Ascending aorta (tissue), 2 donors: ENCODE data around the gene ATP6V0C. TPM values are rescaled to one million over a fixed set of nuclear protein-coding genes. Genes with fewer than 3 reads are reported as not detected.

Source experiments
- DNase-seq, 2 donors: peaks; one replicate each; pipeline ENCODE4 v3.0.0-alpha.2; 2019; ENCODE audit warnings: low spot score in 2 of 2
- H3K27ac ChIP-seq, 2 donors: fragments of 200-600 bp; sonication (generic); one replicate each; pipeline ENCODE4 v1.5.1; 2016 to 2017; ENCODE audit warnings: mild to moderate bottlenecking in 1 of 2
- H3K27me3 ChIP-seq: fragments of 200-600 bp; sonication (generic); one replicate; pipeline ENCODE4 v1.5.1; 2017
- H3K36me3 ChIP-seq, 2 donors: fragments of 200-600 bp; sonication (generic); one replicate each; pipeline ENCODE4 v1.5.1; 2016
- H3K4me1 ChIP-seq, 2 donors: fragments of 200-600 bp; sonication (generic); one replicate each; pipeline ENCODE4 v1.5.1; 2016 to 2017; ENCODE audit warnings: mild to moderate bottlenecking in 1 of 2
- H3K4me3 ChIP-seq, 2 donors: fragments of 200-600 bp; sonication (generic); one replicate each; pipeline ENCODE4 v1.5.1; 2016 to 2017; ENCODE audit warnings: mild to moderate bottlenecking in 1 of 2
- H3K9me3 ChIP-seq, 2 donors: fragments of 200-600 bp; sonication (generic); one replicate each; pipeline ENCODE4 v1.5.1; 2016
- CTCF ChIP-seq, 3 experiments: fragments of 200-600 bp in 2 of 3; fragments of 450-650 bp in 1 of 3; sonication (generic) in 2 of 3; IDR thresholded peaks; one replicate each; pipeline ENCODE4 v1.5.1; 2016 to 2019; ENCODE audit warnings: antibody characterized with exemption in 3 of 3, mild to moderate bottlenecking in 1 of 3, moderate library complexity in 1 of 3
- intact Hi-C: fragments of 100-400 bp; cut with DNase I; formaldehyde crosslinking; loops from one replicate; pipeline ENCODE4 v1.15.1; 2023
- total RNA-seq: library from RNA; depleted of rRNA; stranded (reverse); fragments of >200 nt; gene quantifications from one replicate; pipeline ENCODE4 v1.1.0, GENCODE V29; 2016

Gene ATP6V0C
- total RNA-seq, 1 donor from 2014 or later: 91.9 TPM

- DNase-seq: peak; percentile 38 to 86
- no peak for TF ChIP-seq CTCF (IDR thresholded peaks at IDR 0.05)
- no peaks in the 10 kb centered on the region for H3K36me3 ChIP-seq
- peak overlapping the region in 1 of 2 donors; percentile 1 for H3K27ac ChIP-seq
- no peaks in the 10 kb centered on the region for H3K9me3 ChIP-seq
- H3K4me1 ChIP-seq: peaks cover 9 to 27% of the 10 kb centered on the region in 2 donors
- peaks cover 12% of the 10 kb centered on the region for H3K27me3 ChIP-seq
- intact Hi-C loops: no loop called here
- peak overlapping the region; percentile 66 to 70 for H3K4me3 ChIP-seq
Observed at GRCh38 chr16:2467528-2468232, 46.1 kb upstream of the ATP6V0C start.

GRCh38 chr16:2468233-2468724 is 45.5 kb upstream of the ATP6V0C start:
- Histone ChIP-seq H3K9me3 (no peaks in the 10 kb centered on the region), H3K36me3 (no peaks in the 10 kb centered on the region), H3K27ac (peak overlapping the region in 1 of 2 donors; percentile 1), H3K27me3 (peaks cover 12% of the 10 kb centered on the region), H3K4me1 (peaks cover 10 to 27% of the 10 kb centered on the region in 2 donors), H3K4me3 (peak overlapping the region; percentile 66 to 70)
- DNase-seq: no peak
- TF ChIP-seq CTCF (IDR thresholded peaks at IDR 0.05): no peak
- intact Hi-C loops: no loop called here

GRCh38 chr16:2468725-2469398 is 44.9 kb upstream of the ATP6V0C start:
- peak overlapping the region; percentile 66 to 70 for H3K4me3 ChIP-seq
- intact Hi-C loops: no loop called here
- peaks cover 12% of the 10 kb centered on the region for H3K27me3 ChIP-seq
- no peaks in the 10 kb centered on the region for H3K9me3 ChIP-seq
- H3K4me1 ChIP-seq: peaks cover 14 to 31% of the 10 kb centered on the region in 2 donors
- no peak overlapping the region for H3K27ac ChIP-seq
- TF ChIP-seq CTCF (IDR thresholded peaks at IDR 0.05): no peak
- H3K36me3 ChIP-seq: no peaks in the 10 kb centered on the region
- DNase-seq: no peak

- Histone ChIP-seq H3K9me3 (no peaks in the 10 kb centered on the region), H3K4me3 (no peak overlapping the region), H3K27ac (no peak overlapping the region), H3K4me1 (peaks cover 14 to 34% of the 10 kb centered on the region in 2 donors), H3K27me3 (peaks cover 12% of the 10 kb centered on the region), H3K36me3 (no peaks in the 10 kb centered on the region)
- DNase-seq: no peak
- intact Hi-C loops: no loop called here
- TF ChIP-seq CTCF (IDR thresholded peaks at IDR 0.05): no peak
Observed at GRCh38 chr16:2469399-2470233, 44.1 kb upstream of the ATP6V0C start.

- H3K27me3 ChIP-seq: peaks cover 12% of the 10 kb centered on the region
- no peaks in the 10 kb centered on the region for H3K36me3 ChIP-seq
- peaks cover 15 to 34% of the 10 kb centered on the region in 2 donors for H3K4me1 ChIP-seq
- intact Hi-C loops: no loop called here
- no peaks in the 10 kb centered on the region for H3K9me3 ChIP-seq
- TF ChIP-seq CTCF (IDR thresholded peaks at IDR 0.05): no peak
- no peak for DNase-seq
- H3K4me3 ChIP-seq: no peak overlapping the region
- H3K27ac ChIP-seq: no peak overlapping the region
Observed at GRCh38 chr16:2470234-2470601, 43.5 kb upstream of the ATP6V0C start.
